B cell (primary cell): ENCODE results near the gene MAL. TPM values are rescaled to one million over a fixed set of nuclear protein-coding genes. Genes with fewer than 3 reads are reported as not detected.

ENCODE experiments used
- ATAC-seq: fragments of 200-7000 bp; cut with Tn5 transposase; one replicate; pipeline ENCODE4 v1.10.0; 2021; ENCODE audit warnings: low read depth, mild to moderate bottlenecking, moderate number of reproducible peaks, moderate library complexity
- CTCF ChIA-PET: fragments of 350-600 bp; sonication (Branson Sonifier 250); formaldehyde crosslinking; loops from one replicate; lab custom pipeline; 2021; ENCODE audit warnings: antibody characterized with exemption, inconsistent platforms; lab: Charles Lee
- POLR2A ChIA-PET: fragments of 350-600 bp; sonication (Branson Sonifier 250); formaldehyde crosslinking; loops from one replicate; lab custom pipeline; 2021; ENCODE audit warnings: antibody characterized with exemption; lab: Charles Lee
- DNase-seq: peaks from one replicate; pipeline ENCODE4 v3.0.0; 2013
- H2AFZ ChIP-seq: 2 replicates; pipeline ENCODE4 v1.6.1; 2012; ENCODE audit warnings: mild to moderate bottlenecking, low read depth, low read length; ENCODE audit not compliant: insufficient read depth, poor library complexity, severe bottlenecking
- H3K27ac ChIP-seq, 2 donors: 1 replicate in 1 of 2; 2 replicates in 1 of 2; pipeline ENCODE4 v1.5.1; 2012 to 2013; ENCODE audit warnings: low read length in 2 of 2, mild to moderate bottlenecking in 2 of 2, moderate library complexity in 1 of 2
- H3K27me3 ChIP-seq, 4 experiments: fragments of 200-600 bp in 1 of 4; sonication (generic) in 1 of 4; replicated peaks in 1 of 4; 1 replicate in 2 of 4; 2 replicates in 2 of 4; pipeline versions ENCODE4 v1.6.1 to v1.7.0; 2013 to 2016; ENCODE audit warnings: low read length in 3 of 4, mild to moderate bottlenecking in 2 of 4, mixed read lengths in 1 of 4, moderate library complexity in 1 of 4; ENCODE audit not compliant: insufficient read depth in 4 of 4, control insufficient read depth in 3 of 4; ENCODE audit errors: control extremely low read depth in 1 of 4
- H3K36me3 ChIP-seq, 2 experiments: replicated peaks in 1 of 2; 1 replicate in 1 of 2; 2 replicates in 1 of 2; pipeline versions ENCODE4 v1.6.1 to v1.7.1; 2013; ENCODE audit warnings: low read length in 1 of 2; ENCODE audit not compliant: insufficient read depth in 2 of 2, control insufficient read depth in 1 of 2; ENCODE audit errors: control extremely low read depth in 1 of 2, extremely low read depth in 1 of 2
- H3K4me1 ChIP-seq, 2 donors: fragments of 200-600 bp in 1 of 2; sonication (generic) in 1 of 2; 1 replicate in 1 of 2; 2 replicates in 1 of 2; pipeline versions ENCODE4 v1.5.1 to v1.6.1; 2013 to 2017; ENCODE audit warnings: low read length in 2 of 2; ENCODE audit not compliant: control insufficient read depth in 2 of 2, insufficient read depth in 2 of 2
- H3K4me2 ChIP-seq: replicated peaks from 2 replicates; pipeline ENCODE3; 2012; ENCODE audit warnings: mild to moderate bottlenecking, low read depth, low read length; ENCODE audit not compliant: poor library complexity, severe bottlenecking
- H3K4me3 ChIP-seq, 5 experiments: fragments of 200-600 bp in 1 of 5; sonication (generic) in 1 of 5; 1 replicate in 3 of 5; 2 replicates in 2 of 5; pipeline versions ENCODE4 v1.5.1 to v1.7.0; 2011 to 2016; ENCODE audit warnings: low read length in 4 of 5, mild to moderate bottlenecking in 4 of 5, low read depth in 2 of 5, control low read depth in 1 of 5, moderate library complexity in 1 of 5; ENCODE audit not compliant: insufficient read depth in 1 of 5; ENCODE audit errors: control extremely low read depth in 1 of 5, extremely low read depth in 1 of 5
- H3K79me2 ChIP-seq: fragments of 200-600 bp; sonication (generic); one replicate; pipeline ENCODE4 v1.6.0; 2016; ENCODE audit warnings: low read length; ENCODE audit not compliant: control insufficient read depth, insufficient read depth
- H3K9ac ChIP-seq: fragments of 200-600 bp; sonication (generic); 2 replicates; pipeline ENCODE4 v1.6.1; 2017; ENCODE audit warnings: mild to moderate bottlenecking, low read length, moderate library complexity
- H3K9me3 ChIP-seq, 3 donors: one replicate each; pipeline versions ENCODE4 v1.6.1 to v1.7.1; 2013; ENCODE audit warnings: low read length in 2 of 3; ENCODE audit not compliant: control insufficient read depth in 2 of 3, insufficient read depth in 1 of 3; ENCODE audit errors: control extremely low read depth in 1 of 3
- H4K20me1 ChIP-seq: 2 replicates; pipeline ENCODE4 v1.6.0; 2012; ENCODE audit warnings: mild to moderate bottlenecking, low read length; ENCODE audit not compliant: insufficient read depth, control insufficient read depth, poor library complexity, severe bottlenecking
- H3K27ac Mint-ChIP-seq: one replicate; pipeline ENCODE4 v1.8.0; 2021; ENCODE audit warnings: mixed read lengths
- H3K27me3 Mint-ChIP-seq: one replicate; pipeline ENCODE4 v1.8.0; 2021; ENCODE audit warnings: mixed read lengths
- H3K4me1 Mint-ChIP-seq: one replicate; pipeline ENCODE4 v1.8.0; 2021; ENCODE audit warnings: mixed read lengths
- H3K4me3 Mint-ChIP-seq: one replicate; pipeline ENCODE4 v1.8.0; 2021; ENCODE audit warnings: mixed read lengths
- H3K9me3 Mint-ChIP-seq: one replicate; pipeline ENCODE4 v1.8.0; 2022; ENCODE audit warnings: mixed read lengths; ENCODE audit not compliant: insufficient read depth
- CTCF ChIP-seq: fragments of 200-600 bp; IDR thresholded peaks from one replicate; pipeline ENCODE4 v1.8.0; 2022; ENCODE audit warnings: antibody characterized with exemption, mild to moderate bottlenecking
- EZH2 ChIP-seq: IDR thresholded peaks from 2 replicates; pipeline ENCODE4 v1.6.1; 2012; ENCODE audit warnings: borderline replicate concordance, low read depth, mild to moderate bottlenecking, moderate library complexity, low read length; ENCODE audit not compliant: insufficient read depth, poor library complexity, severe bottlenecking
- WGBS: methylation state at CpG from one replicate; pipeline ENCODE4 v1.1.5; 2013; ENCODE audit warnings: missing lambda C conversion rate; ENCODE audit not compliant: insufficient coverage; 5-methylcytosine and 5-hydroxymethylcytosine counted together
- intact Hi-C: fragments of 100-400 bp; cut with micrococcal nuclease; formaldehyde crosslinking; loops from one replicate; pipeline ENCODE4 v1.10.0; 2022
- polyA plus RNA-seq: library from polyadenylated mRNA; depleted of rRNA; stranded (reverse); fragments of >200 nt; gene quantifications from 2 replicates; pipeline ENCODE4 v1.2.3, GENCODE V29; 2012
- total RNA-seq, 2 donors: library from RNA; stranded (reverse); fragments of 120-200 nt in 1 of 2; gene quantifications; 1 replicate in 1 of 2; 2 replicates in 1 of 2; pipeline versions ENCODE4 v1.2.3 to v1.2.4, GENCODE V29; 2013 to 2022

Gene MAL
- total and polyA plus RNA-seq, 2 donors (not counting 1 experiment from before 2014, with no cell fraction given) = 0.74 to 3.0 TPM

- Histone ChIP-seq H3K4me1 (no peaks in the 10 kb centered on the region), H4K20me1 (no peaks in the 10 kb centered on the region), H2AFZ (no peak overlapping the region), H3K36me3 (no peaks in the 10 kb centered on the region), H3K4me3 (no peak overlapping the region), H3K79me2 (no peaks in the 10 kb centered on the region), H3K27ac (no peak overlapping the region), H3K27me3 (peaks cover 0 to 3% (median 0%) of the 10 kb centered on the region in 4 experiments), H3K9me3 (no peaks in the 10 kb centered on the region), H3K4me2 (no peak overlapping the region), H3K9ac (no peak overlapping the region)
- no peaks in the 10 kb centered on the region for H3K4me1 Mint-ChIP-seq
- ChIA-PET POLR2A (no interaction called here), CTCF (no interaction called here)
- no peak overlapping the region for H3K4me3 Mint-ChIP-seq
- no peak for DNase-seq
- intact Hi-C loops = no loop called here
- no peak for TF ChIP-seq EZH2
- TF ChIP-seq CTCF = no peak
- no peak overlapping the region for H3K27ac Mint-ChIP-seq
- peaks cover 10% of the 10 kb centered on the region for H3K27me3 Mint-ChIP-seq
- H3K9me3 Mint-ChIP-seq = no peaks in the 10 kb centered on the region
- 89% methylated on average over 12 of the region's 15 CpGs for WGBS
- ATAC-seq = no peak
These were observed 23.5 kb downstream of the MAL start for GRCh38 chr2:95048825-95049682.

GRCh38 chr2:95049683-95049955 lies 24.1 kb downstream of the MAL start:
- ChIA-PET CTCF (no interaction called here), POLR2A (no interaction called here)
- H3K79me2 ChIP-seq = no peaks in the 10 kb centered on the region
- H3K27ac ChIP-seq = no peak overlapping the region
- H2AFZ ChIP-seq = no peak overlapping the region
- Mint-ChIP-seq H3K4me3 (no peak overlapping the region), H3K4me1 (no peaks in the 10 kb centered on the region), H3K27me3 (peaks cover 5% of the 10 kb centered on the region), H3K9me3 (no peaks in the 10 kb centered on the region), H3K27ac (no peak overlapping the region)
- 97% methylated on average over 10 of the region's 10 CpGs for WGBS
- H3K27me3 ChIP-seq = peaks cover 0 to 3% (median 0%) of the 10 kb centered on the region in 4 experiments
- ATAC-seq (no peak), DNase-seq (no peak)
- H3K4me1 ChIP-seq = no peaks in the 10 kb centered on the region
- H3K4me3 ChIP-seq = no peak overlapping the region
- no peaks in the 10 kb centered on the region for H3K36me3 ChIP-seq
- no peak overlapping the region for H3K4me2 ChIP-seq
- H4K20me1 ChIP-seq = no peaks in the 10 kb centered on the region
- TF ChIP-seq CTCF = no peak
- TF ChIP-seq EZH2 = no peak
- H3K9me3 ChIP-seq = no peaks in the 10 kb centered on the region
- intact Hi-C loops = no loop called here
- H3K9ac ChIP-seq = no peak overlapping the region
